ENCODE data around the gene PM20D1. TPM values are rescaled to one million over a fixed set of nuclear protein-coding genes. Genes with fewer than 3 reads are reported as not detected.

Gene PM20D1
- polyA plus RNA-seq, 3 donors, result not detected

DNA sequence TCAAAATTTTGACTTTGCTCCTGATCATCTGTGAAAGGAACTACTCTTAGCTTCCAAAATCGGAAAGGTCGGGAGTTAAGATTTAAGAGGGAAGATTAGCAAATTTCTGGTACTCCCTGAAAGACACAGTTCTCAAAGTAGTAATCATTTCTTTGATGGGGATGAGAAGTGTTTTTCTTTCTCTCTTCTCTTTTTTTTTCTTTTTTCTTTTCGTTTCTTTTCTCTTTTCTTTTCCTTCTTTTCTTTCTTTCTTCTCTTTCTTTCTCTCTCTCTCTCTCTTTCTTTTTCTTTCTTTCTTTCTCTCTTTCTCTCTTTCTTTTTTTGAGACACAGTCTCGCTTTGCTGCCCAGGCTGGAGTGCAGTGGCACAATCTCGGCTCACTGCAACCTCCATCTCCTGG lies 69.6 kb downstream of the PM20D1 start:
- H3K27me3 ChIP-seq (ENCODE audit: control insufficient read depth in 2 of 2, insufficient read depth in 2 of 2, low read length in 2 of 2), result no peaks in the 10 kb centered on the region
- peaks cover 28 to 32% of the 10 kb centered on the region in 2 donors for H3K4me1 ChIP-seq (ENCODE audit: control insufficient read depth in 1 of 2, insufficient read depth in 2 of 2, low read length in 2 of 2)
- H3K9me3 ChIP-seq (replicated peaks in 1 of 2; ENCODE audit: control insufficient read depth in 1 of 2, insufficient read depth in 1 of 2, low read length in 2 of 2), result no peaks in the 10 kb centered on the region
- H3K27me3 Mint-ChIP-seq (ENCODE audit: low read depth in 3 of 3), result peaks cover 0 to 3% (median 2%) of the 10 kb centered on the region in 3 donors
- H3K4me1 Mint-ChIP-seq, result peaks cover 41% of the 10 kb centered on the region
- TF ChIP-seq, protein P1, sequence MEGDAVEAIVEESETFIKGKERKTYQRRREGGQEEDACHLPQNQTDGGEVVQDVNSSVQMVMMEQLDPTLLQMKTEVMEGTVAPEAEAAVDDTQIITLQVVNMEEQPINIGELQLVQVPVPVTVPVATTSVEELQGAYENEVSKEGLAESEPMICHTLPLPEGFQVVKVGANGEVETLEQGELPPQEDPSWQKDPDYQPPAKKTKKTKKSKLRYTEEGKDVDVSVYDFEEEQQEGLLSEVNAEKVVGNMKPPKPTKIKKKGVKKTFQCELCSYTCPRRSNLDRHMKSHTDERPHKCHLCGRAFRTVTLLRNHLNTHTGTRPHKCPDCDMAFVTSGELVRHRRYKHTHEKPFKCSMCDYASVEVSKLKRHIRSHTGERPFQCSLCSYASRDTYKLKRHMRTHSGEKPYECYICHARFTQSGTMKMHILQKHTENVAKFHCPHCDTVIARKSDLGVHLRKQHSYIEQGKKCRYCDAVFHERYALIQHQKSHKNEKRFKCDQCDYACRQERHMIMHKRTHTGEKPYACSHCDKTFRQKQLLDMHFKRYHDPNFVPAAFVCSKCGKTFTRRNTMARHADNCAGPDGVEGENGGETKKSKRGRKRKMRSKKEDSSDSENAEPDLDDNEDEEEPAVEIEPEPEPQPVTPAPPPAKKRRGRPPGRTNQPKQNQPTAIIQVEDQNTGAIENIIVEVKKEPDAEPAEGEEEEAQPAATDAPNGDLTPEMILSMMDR (IDR thresholded peaks at IDR 0.05), result no peak
- H2AFZ ChIP-seq (ENCODE audit: insufficient read depth, low read depth, low read length, poor library complexity, severe bottlenecking), result no peak overlapping the region
- H3K36me3 Mint-ChIP-seq, result no peaks in the 10 kb centered on the region
- H3K79me2 ChIP-seq (ENCODE audit: insufficient read depth, low read length), result no peaks in the 10 kb centered on the region
- no peak for DNase-seq
- WGBS (ENCODE audit: insufficient coverage), result 80% methylated on average over 2 of the region's 5 CpGs
- H3K27ac ChIP-seq (ENCODE audit: low read depth in 1 of 2, low read length in 2 of 2), result no peak overlapping the region
- no peak overlapping the region for H3K9ac ChIP-seq (ENCODE audit: insufficient read depth, low read length, poor library complexity, severe bottlenecking)
- H3K27ac Mint-ChIP-seq, result no peak overlapping the region
- H3K4me2 ChIP-seq (replicated peaks; ENCODE audit: extremely low read depth, low read length, poor library complexity, severe bottlenecking), result no peak overlapping the region
- H3K4me3 ChIP-seq (replicated peaks in 1 of 3; ENCODE audit: low read depth in 2 of 3, low read length in 3 of 3), result no peak overlapping the region
- H3K9me3 Mint-ChIP-seq, result peaks cover 0 to 1% (median 0%) of the 10 kb centered on the region in 7 donors
- intact Hi-C loops (cut with micrococcal nuclease), result no loop called here
- no peak overlapping the region for H3K4me3 Mint-ChIP-seq
- H3K36me3 ChIP-seq (replicated peaks in 1 of 2; ENCODE audit: control insufficient read depth in 1 of 2, insufficient read depth in 2 of 2, low read length in 2 of 2), result no peaks in the 10 kb centered on the region
- no peaks in the 10 kb centered on the region for H4K20me1 ChIP-seq (ENCODE audit: insufficient read depth, low read length)

Other genes starting within 250 kb of the PM20D1 start
- 1 to 10 TPM; 1.4 to 9.0 (median 2.6) TPM for gene ELK4, start 218.1 kb downstream of the PM20D1 start, polyA plus RNA-seq
- gene SLC45A3, start 169.6 kb downstream of the PM20D1 start, polyA plus RNA-seq, result under 1 TPM in 2 of 3 donors, not detected in 1; 0.11 to 0.61 TPM
- gene NUCKS1, start 100.0 kb downstream of the PM20D1 start, polyA plus RNA-seq, result 1 to 10 TPM; 4.2 to 4.9 (median 4.2) TPM
- 10 to 100 TPM; 23.2 to 32.2 (median 31.5) TPM for gene RAB29, start 74.7 kb downstream of the PM20D1 start, polyA plus RNA-seq
- 1 to 10 TPM in 2 of 3 donors, under 1 TPM in 1; 0.54 to 2.3 (median 1.1) TPM for gene SLC41A1, start 36.9 kb downstream of the PM20D1 start, polyA plus RNA-seq
- gene SLC26A9, start 93.3 kb upstream of the PM20D1 start, polyA plus RNA-seq, result under 1 TPM in 1 of 3 donors, not detected in 2; 0.04 TPM
- under 1 TPM; 0.41 to 0.52 (median 0.47) TPM for gene RAB7B, start 153.3 kb upstream of the PM20D1 start, polyA plus RNA-seq
- not detected for gene CTSE, start 173.8 kb upstream of the PM20D1 start, polyA plus RNA-seq
- not detected for gene RHEX, start 203.0 kb upstream of the PM20D1 start, polyA plus RNA-seq

Measured in CD14-positive monocyte (primary cell).